ENCODE measurements around the gene MYL5. TPM values are rescaled to one million over a fixed set of nuclear protein-coding genes. Genes with fewer than 3 reads are reported as not detected.
A peak's percentile ranks its signal among the peaks of the same experiment; 100 is the strongest.

Gene MYL5
- total and polyA plus RNA-seq, 2 of the 13 experiments (the other 11 are each of a cell fraction or from before 2014, with no cell fraction given): 6.5 to 16.0 TPM

DNA sequence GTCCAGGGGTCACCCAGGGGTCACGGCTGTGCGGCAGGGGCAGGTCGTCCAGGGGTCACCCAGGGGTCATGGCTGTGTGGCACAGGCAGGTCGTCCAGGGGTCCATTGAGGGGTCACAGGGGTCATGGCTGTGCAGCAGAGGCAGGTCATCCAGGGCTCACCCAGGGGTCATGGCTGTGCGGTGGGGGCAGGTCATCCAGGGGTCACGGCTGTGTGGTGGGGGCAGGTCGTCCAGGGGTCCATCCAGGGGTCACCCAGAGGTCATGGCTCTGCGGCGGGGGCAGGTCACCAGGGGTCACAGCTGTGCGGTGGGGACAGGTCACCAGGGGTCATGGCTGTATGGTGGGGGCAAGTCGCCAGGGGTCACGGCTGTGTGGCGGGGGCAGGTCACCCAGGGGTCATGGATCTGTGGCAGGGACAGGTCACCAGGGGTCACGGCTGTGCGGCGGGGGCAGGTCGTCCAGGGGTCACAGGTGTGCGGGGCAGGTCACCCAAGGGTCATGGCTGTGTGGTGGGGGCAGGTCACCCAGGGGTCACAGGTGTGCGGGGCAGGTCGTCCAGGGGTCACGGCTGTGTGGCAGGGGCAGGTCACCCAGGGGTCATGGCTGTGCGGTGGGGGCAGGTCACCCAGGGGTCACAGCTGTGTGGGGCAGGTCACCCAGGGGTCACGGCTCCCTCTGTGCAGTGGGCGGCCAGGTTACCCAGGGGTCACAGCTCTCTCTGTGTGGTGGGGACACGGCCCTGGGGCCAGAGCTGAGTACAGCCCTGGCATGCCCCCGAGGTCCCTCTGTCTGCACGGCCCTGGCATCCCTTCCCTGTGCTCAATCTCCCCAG lies 16.3 kb upstream of the MYL5 start (continued):
- peak; percentile 11; the same call in 1 of the 2 replicates for TF ChIP-seq SKIL (CRISPR knock-in tag; IDR thresholded peaks at IDR 0.05; ENCODE audit: borderline replicate concordance)
- no peak for TF ChIP-seq RAD51 (IDR thresholded peaks at IDR 0.05; ENCODE audit: borderline replicate concordance)
- no peak for TF ChIP-seq RFX3 (CRISPR knock-in tag; IDR thresholded peaks at IDR 0.05)
- TF ChIP-seq XBP1 (CRISPR knock-in tag; IDR thresholded peaks at IDR 0.05): no peak
- TF ChIP-seq U2AF1 (optimal IDR thresholded peaks at IDR 0.05; ENCODE audit: low read depth, low read length): no peak
- no peak for TF ChIP-seq ZNF333 (CRISPR knock-in tag; IDR thresholded peaks at IDR 0.05; ENCODE audit: borderline replicate concordance)
- TF ChIP-seq BHLHE40 (IDR thresholded peaks at IDR 0.05; ENCODE audit: low read length): no peak
- TF ChIP-seq IKZF1 (IDR thresholded peaks at IDR 0.05): no peak
- TF ChIP-seq EED (CRISPR knock-in tag; IDR thresholded peaks at IDR 0.05): no peak
- no peak for TF ChIP-seq ZNF407 (CRISPR knock-in tag; IDR thresholded peaks at IDR 0.05; ENCODE audit: not compliant biosample characterization)
- TF ChIP-seq, protein P1, sequence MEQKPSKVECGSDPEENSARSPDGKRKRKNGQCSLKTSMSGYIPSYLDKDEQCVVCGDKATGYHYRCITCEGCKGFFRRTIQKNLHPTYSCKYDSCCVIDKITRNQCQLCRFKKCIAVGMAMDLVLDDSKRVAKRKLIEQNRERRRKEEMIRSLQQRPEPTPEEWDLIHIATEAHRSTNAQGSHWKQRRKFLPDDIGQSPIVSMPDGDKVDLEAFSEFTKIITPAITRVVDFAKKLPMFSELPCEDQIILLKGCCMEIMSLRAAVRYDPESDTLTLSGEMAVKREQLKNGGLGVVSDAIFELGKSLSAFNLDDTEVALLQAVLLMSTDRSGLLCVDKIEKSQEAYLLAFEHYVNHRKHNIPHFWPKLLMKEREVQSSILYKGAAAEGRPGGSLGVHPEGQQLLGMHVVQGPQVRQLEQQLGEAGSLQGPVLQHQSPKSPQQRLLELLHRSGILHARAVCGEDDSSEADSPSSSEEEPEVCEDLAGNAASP (CRISPR knock-in tag; IDR thresholded peaks at IDR 0.05; ENCODE audit: borderline replicate concordance): no peak
- TF ChIP-seq, protein P2, sequence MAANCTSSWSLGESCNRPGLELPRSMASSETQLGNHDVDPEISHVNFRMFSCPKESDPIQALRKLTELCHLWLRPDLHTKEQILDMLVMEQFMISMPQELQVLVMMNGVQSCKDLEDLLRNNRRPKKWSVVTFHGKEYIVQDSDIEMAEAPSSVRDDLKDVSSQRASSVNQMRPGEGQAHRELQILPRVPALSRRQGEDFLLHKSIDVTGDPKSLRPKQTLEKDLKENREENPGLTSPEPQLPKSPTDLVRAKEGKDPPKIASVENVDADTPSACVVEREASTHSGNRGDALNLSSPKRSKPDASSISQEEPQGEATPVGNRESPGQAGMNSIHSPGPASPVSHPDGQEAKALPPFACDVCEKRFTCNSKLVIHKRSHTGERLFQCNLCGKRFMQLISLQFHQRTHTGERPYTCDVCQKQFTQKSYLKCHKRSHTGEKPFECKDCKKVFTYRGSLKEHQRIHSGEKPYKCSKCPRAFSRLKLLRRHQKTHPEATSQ (CRISPR knock-in tag; IDR thresholded peaks at IDR 0.05; ENCODE audit: borderline replicate concordance): no peak
